ENCODE results near the gene IRF6.
A peak's percentile ranks its signal among the peaks of the same experiment; 100 is the strongest.

IRF6 gene

DNA sequence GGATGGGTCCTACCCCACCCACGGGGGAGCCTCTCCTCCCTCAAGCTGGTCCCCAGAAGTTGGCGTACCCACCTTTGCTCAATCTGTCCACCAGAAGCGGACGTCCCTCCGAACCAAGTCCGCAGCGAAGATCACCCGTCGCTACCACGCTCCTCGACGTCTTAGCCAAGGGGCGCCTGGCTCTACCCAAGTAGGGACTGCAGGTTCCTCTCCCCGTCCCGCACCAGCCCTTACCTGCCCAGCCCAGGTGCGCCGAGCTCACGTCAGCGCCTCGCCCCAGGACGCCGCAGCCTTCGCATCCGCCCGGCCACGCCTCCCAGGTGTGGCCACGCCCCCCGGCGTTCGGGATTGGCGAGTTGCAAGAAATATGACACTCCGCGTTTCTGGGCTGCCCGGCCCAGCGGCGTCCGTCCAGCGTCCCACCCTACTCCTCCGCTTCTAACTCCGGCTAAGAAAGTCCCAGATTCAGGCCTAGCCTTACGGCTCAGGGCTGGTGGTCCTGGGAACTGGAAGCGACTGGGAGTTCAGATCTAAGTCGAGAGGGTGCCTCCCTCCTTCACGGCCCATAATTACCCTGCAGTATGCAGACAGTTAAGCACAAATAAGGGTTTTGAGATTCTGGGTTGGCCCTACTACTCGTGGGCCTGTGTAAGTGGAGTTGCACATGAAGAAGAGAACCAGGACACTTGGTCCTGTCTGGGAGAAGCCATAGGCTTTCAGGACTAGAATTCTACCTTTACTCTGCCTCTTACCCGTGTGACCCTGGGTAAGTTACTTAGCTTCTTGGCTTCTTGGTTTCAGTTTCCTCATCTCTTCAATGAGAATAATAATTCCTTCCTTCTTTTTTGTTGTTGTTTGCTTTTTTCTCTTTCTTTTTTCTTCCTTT is at the start of gene IRF6:
TSS of gene IRF6 (minus strand) at position 268 of the 886 bp plus-strand sequence. CDS start 4,729 bp downstream, outside the sequence.
- peak; percentile 86 for DNase-seq

DNA sequence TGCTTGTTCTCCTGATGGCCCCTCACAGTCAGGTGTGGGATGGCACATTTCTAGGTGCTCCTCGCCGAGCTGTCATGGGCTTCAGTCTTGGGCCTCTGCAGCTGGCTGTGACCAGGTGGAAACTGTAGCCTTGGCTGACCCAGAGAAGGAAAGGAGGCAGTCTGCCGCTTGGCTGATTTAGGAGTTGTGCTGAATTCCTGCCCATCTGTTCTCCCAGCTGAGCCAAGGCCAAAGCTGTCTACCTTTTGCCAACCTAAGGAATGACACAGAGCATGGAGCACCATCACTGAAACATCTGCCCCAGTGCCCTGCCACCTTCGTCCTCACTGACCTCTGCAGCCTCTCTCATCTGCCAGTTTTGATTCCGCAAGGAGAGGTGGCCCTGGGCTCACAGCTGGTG is 49.7 kb upstream of the IRF6 start:
- DNase-seq, result no peak

- no peak for DNase-seq
Observed at GRCh38 chr1:209855006-209855405, 49.1 kb upstream of the IRF6 start.

- DNase-seq, result no peak
Observed at GRCh38 chr1:209854196-209854595, 48.3 kb upstream of the IRF6 start.

GRCh38 chr1:209853676-209854075 is 47.7 kb upstream of the IRF6 start:
- no peak for DNase-seq

DNA sequence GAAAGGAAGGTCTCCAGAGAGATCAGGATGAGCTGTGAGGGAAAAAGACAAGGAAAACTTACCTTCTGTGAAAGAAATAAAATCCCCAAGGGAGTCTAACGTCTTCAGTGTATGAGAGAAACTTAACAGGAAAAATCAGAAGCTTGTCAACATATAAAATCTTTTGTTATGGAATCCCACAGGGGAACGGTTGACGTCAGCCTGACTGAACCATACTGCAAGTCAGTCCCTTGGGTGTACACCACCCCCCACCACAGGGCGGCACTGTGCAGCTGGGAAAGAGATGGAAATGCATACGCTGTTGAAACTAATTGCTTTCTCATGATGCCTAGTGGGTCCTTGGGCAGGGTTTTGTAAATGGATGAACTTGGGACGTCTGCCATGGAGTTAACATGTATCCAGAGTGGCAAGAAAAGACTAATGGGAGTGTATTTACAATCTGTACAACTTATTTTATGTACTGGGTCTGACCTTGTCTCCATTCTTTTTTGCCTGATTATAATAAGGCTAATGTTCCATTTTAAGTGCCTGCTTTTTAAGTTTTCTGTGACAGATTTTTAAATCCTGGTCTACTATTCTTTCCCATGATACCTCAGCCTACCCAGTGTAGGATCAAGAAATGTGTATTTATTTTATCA is 44.5 kb upstream of the IRF6 start:
- peak; percentile 38 for DNase-seq

GRCh38 chr1:209849388-209849787 is 43.4 kb upstream of the IRF6 start:
- DNase-seq, result no peak

DNA sequence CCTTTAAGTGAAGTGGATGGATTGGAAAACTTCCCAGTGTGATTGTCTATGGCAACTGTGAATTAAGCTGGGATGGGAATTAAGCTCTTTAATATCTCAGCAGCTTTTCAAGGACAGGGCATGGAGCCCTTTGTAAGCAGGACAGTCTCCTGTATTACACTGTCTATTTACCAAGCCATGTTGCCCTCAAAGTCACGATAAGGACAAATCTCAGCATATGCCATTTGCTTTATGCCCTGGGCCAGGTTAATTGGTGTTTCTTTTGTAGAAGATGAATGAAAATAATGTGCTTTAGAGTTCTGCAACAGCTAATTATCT is 39.4 kb upstream of the IRF6 start:
- DNase-seq, result no peak

GRCh38 chr1:209844695-209845407 is 38.9 kb upstream of the IRF6 start:
- no peak for DNase-seq

DNA sequence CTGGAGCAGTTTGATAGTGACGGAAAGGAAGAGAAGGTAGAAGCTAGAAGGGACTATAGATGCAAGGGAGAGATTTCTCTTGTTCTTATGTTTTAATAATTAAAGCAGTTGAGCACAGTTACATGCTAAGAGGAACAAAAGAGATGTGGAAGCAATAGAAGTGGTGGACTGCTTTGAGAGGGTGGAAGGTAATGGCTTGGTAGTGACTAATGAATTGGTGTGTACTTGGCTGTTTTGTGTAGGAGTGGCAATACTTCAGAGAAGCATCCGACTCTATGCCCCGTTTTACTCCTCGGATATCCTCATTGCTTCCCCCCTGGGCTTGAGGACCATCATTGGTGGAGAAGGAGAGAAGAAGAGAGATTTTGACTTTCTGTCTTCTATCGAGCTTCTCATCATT is 34.7 kb upstream of the IRF6 start:
- DNase-seq, result no peak

DNA sequence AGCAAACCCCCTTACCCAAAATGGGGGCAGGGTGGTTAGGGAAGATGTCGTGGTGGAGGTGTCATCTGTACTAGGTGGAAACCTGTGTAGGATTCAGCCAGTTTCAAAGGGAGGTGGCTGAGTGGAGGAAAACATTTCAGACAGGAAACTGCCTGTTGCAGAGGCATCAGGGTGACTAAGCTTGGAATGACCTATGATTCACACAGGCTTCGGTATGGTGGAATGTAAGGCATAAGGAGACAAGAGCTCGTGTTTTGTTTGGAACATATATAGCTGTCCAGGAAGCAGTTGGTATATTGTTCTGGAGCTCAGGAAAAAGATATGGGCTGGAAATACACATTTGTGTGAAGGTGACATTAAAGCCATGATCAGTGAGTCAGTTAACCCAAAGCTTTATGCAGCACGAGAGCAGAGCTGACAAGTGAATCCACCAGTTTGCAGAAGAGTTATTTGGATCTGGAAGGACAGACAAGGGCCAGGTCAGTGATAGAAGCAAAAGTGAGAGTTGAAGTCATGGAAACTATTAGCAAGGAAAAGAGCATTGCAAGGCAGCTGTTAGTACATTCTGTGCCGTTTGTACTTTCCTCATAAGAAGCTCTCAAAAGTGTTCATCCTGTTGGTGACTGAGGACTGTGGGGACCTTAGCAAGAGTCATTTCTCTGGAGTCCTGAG is 34.1 kb upstream of the IRF6 start:
- no peak for DNase-seq

GRCh38 chr1:209838537-209838936 is 32.6 kb upstream of the IRF6 start:
- DNase-seq, result no peak

DNA sequence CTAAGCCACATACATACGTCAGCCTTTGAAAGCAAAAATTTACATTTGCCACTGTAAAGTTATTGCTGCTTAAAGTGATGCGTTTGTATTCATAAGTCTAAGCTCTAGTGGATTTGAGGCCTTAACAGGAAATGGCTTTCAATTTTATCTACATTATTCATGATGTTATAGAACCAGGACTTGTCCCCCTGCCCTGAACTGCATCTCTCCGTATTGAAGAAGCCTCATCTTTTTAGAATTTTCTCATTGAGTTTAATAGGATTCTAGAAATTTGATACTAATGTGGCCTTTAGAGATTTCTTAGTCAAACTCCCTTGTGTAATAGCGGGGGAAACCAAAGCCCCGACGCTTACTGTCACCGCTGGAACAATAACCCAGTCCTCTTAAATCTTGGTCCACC is 31.7 kb upstream of the IRF6 start:
- no peak for DNase-seq

- DNase-seq, result no peak
Observed at GRCh38 chr1:209835782-209836298, 29.9 kb upstream of the IRF6 start.

- DNase-seq, result no peak
Observed at GRCh38 chr1:209831615-209832014, 25.7 kb upstream of the IRF6 start.

DNA sequence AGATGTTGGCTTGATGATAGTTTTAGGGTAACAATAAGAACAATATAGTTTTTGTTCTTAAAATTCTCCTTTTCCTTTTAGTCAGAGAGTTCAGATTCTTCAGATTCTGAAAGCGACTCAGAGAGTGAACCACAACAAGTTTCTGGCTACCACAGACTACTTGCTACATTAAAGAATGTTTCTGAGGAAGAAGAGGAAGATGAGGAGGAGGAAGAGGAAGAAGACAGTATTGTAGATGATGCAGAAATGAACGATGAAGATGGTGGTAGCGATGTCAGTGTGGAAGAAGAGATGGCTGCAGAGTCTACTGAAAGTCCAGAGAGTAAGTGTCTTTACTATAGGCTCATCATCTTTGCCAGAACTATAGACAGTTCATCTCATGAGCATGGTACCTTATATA is 24.8 kb upstream of the IRF6 start:
- no peak for DNase-seq

DNA sequence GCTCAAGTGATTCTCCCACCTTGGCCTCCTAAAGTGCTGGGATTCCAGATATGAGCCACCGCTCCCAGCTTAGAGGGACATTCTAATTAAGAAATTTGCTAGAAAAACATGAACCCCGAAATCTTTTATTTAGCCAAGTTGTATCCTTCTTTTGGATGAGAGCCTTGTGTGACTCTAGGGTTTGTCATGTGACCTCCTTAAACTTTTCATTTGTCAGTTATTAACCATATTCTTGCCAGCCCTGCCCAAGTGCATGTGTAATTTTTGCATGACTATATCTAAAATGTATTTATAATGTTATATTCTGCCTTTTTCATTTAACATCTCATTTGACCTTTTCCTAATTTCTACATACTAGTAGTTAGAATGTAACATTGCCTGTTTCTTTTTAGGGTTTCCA is 23.8 kb upstream of the IRF6 start:
- DNase-seq, result no peak

- DNase-seq, result peak; percentile 94
Observed at GRCh38 chr1:209827384-209828262, 21.7 kb upstream of the IRF6 start, which contains the start of gene UTP25. UTP25 (plus strand) TSS chr1:209827972; CDS start chr1:209828064, 92 bp downstream.

DNA sequence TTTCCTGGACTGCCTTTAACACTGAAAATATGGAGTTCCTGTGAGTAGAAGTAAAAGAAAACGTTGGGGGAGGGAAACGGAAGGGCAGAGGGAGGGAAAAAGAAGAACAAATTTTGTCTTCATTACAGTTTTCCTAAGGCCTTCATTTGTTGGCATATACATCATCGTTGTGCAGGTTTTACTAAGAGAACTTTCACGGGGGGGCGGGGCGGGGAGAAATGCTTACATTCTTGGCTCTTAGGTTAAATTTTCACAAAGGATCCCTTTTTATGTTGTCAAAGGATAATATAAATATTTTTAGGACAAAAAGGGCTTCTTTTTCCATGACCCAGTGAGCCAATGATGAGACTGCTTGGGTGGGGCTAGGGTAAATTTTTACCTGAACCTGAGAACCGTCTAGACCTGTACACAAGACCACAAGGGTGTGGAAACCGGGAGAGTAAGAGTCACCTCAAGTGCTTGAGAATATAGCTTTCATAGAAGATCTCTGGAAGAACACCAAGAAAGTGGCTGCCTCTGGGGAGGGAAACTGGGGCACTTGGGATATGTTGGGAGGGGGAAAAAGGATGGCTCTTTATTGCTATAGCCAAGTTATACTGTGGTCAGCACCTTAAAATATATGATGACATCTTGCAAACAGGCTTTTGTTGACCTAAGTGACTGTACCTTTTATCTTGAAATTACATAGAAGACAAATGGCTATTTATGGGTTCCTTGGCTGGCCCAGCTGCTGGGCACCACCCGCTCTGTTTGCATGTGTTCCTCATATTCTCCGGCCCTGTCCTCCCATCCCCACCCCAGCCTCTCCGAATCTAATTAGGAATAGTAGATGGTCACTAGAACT is 19.9 kb upstream of the IRF6 start:
- DNase-seq, result no peak

DNA sequence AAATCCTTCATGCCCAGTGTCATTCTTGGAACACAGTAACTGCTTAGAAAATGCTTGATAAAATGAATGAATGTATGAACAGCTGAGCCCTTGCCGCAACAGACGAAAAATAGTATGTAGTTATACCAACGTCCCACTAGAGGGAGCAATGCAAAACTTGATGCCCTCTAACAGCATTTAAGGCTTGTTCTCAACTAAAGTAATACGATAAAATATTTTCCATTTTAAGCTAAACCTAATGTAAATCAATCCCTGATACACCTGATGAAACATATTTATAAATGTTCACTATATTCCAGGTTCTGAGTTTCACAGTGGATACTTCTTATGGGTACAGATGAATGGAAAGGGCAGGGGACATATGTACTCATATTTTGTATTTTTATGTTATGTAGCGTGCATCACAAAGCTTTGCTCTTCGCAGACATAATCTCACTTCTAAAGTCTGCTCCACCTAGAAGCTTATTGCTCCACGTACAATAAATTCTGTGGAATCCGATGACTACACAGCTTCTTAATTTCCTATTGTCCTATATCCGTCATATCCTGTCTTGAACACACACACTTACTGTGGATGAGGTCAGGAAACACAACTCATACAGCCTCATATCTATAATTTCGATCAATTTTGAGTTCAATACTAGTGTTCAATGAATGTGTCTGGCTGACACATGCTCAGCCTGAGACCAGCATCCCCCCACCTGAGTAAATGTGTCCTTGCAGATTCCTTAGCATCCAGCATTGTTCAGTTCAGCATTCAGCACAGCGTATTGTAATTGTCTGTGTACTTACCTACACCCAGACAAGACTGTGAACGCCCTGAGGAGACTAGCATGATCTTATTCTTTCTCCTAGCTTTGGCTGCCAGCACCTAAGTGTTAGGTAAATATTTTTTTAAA is 17.4 kb upstream of the IRF6 start:
- DNase-seq, result no peak

Data from activated T-cell treated with anti-CD3 and anti-CD28 coated beads, Interleukin-2, amount 50 U/mL, for 1 hour (primary cell).